ENCODE measurements around the gene PIK3R3.

The PIK3R3 gene

GRCh38 chr1:46002551-46003150 is 129.8 kb downstream of the PIK3R3 start:
- Histone ChIP-seq H3K4me1 (ENCODE audit: control insufficient read depth, insufficient read depth, low read length) (no peaks in the 10 kb centered on the region), H3K4me3 (ENCODE audit: low read length) (no peak overlapping the region), H3K27ac (ENCODE audit: low read depth, low read length) (no peak overlapping the region), H3K27me3 (ENCODE audit: control insufficient read depth, insufficient read depth, low read length) (no peaks in the 10 kb centered on the region), H3K9ac (ENCODE audit: low read length) (no peak overlapping the region), H3K36me3 (ENCODE audit: control insufficient read depth, insufficient read depth, low read length) (peaks cover 2% of the 10 kb centered on the region)

- Histone ChIP-seq H3K9ac (ENCODE audit: low read length) (no peak overlapping the region), H3K27me3 (ENCODE audit: control insufficient read depth, insufficient read depth, low read length) (no peaks in the 10 kb centered on the region), H3K27ac (ENCODE audit: low read depth, low read length) (no peak overlapping the region), H3K36me3 (ENCODE audit: control insufficient read depth, insufficient read depth, low read length) (peaks cover 2% of the 10 kb centered on the region), H3K4me3 (ENCODE audit: low read length) (no peak overlapping the region), H3K4me1 (ENCODE audit: control insufficient read depth, insufficient read depth, low read length) (no peaks in the 10 kb centered on the region)
These were observed 131.2 kb downstream of the PIK3R3 start for GRCh38 chr1:46001081-46001785.

DNA sequence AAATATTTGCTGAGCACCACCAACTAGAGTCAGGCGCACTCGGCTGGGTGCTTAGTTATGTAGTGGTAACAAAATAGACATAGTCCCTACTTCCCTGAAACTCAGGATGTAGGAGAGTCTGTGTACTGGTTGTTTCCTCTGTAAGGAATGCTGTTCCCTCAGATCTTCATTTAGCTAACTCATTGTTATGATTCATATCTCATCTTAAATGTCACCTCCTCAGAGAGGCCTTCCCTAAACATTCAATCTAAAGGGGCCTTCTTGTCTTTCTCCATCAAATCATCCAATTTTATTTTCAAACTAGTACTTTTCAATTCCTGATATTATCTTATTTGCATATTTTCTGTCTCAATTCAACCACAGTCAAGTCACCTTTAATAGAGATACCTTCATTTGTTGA is 132.9 kb downstream of the PIK3R3 start:
- Histone ChIP-seq H3K4me1 (ENCODE audit: control insufficient read depth, insufficient read depth, low read length) (no peaks in the 10 kb centered on the region), H3K27me3 (ENCODE audit: control insufficient read depth, insufficient read depth, low read length) (no peaks in the 10 kb centered on the region), H3K4me3 (ENCODE audit: low read length) (no peak overlapping the region), H3K9ac (ENCODE audit: low read length) (no peak overlapping the region), H3K27ac (ENCODE audit: low read depth, low read length) (no peak overlapping the region), H3K36me3 (ENCODE audit: control insufficient read depth, insufficient read depth, low read length) (peaks cover 2% of the 10 kb centered on the region)

GRCh38 chr1:45998020-45998617 is 134.3 kb downstream of the PIK3R3 start:
- no peak overlapping the region for H3K9ac ChIP-seq (ENCODE audit: low read length)
- no peaks in the 10 kb centered on the region for H3K4me1 ChIP-seq (ENCODE audit: control insufficient read depth, insufficient read depth, low read length)
- no peak overlapping the region for H3K27ac ChIP-seq (ENCODE audit: low read depth, low read length)
- peaks cover 2% of the 10 kb centered on the region for H3K36me3 ChIP-seq (ENCODE audit: control insufficient read depth, insufficient read depth, low read length)
- no peak overlapping the region for H3K4me3 ChIP-seq (ENCODE audit: low read length)
- no peaks in the 10 kb centered on the region for H3K27me3 ChIP-seq (ENCODE audit: control insufficient read depth, insufficient read depth, low read length)

GRCh38 chr1:45995298-45995697 is 137.1 kb downstream of the PIK3R3 start:
- no peak overlapping the region for H3K9ac ChIP-seq (ENCODE audit: low read length)
- H3K27me3 ChIP-seq (ENCODE audit: control insufficient read depth, insufficient read depth, low read length) = no peaks in the 10 kb centered on the region
- no peaks in the 10 kb centered on the region for H3K4me1 ChIP-seq (ENCODE audit: control insufficient read depth, insufficient read depth, low read length)
- no peak overlapping the region for H3K27ac ChIP-seq (ENCODE audit: low read depth, low read length)
- peaks cover 2% of the 10 kb centered on the region for H3K36me3 ChIP-seq (ENCODE audit: control insufficient read depth, insufficient read depth, low read length)
- no peak overlapping the region for H3K4me3 ChIP-seq (ENCODE audit: low read length)

DNA sequence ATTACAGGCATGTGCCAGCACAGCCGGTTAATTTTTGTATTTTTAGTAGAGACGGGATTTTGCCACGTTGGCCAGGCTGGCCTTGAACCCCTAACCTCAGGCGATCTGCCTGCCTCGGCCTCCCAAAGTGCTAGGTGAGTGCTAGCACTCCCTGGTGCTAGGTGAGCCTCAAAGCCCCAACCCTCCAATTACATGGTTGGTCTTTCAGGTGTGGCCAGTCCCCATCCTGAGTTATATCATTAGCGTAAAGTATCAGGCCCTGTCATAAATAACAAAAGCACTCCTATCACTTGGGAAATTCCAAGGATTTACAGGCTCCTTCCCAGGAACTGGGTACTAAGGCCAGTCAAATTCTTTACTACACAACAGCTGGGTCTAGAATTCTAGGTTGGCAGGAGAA is 138.0 kb downstream of the PIK3R3 start:
- no peak overlapping the region for H3K9ac ChIP-seq (ENCODE audit: low read length)
- H3K27me3 ChIP-seq (ENCODE audit: control insufficient read depth, insufficient read depth, low read length) = no peaks in the 10 kb centered on the region
- H3K4me1 ChIP-seq (ENCODE audit: control insufficient read depth, insufficient read depth, low read length) = no peaks in the 10 kb centered on the region
- no peak overlapping the region for H3K27ac ChIP-seq (ENCODE audit: low read depth, low read length)
- no peak overlapping the region for H3K4me3 ChIP-seq (ENCODE audit: low read length)
- H3K36me3 ChIP-seq (ENCODE audit: control insufficient read depth, insufficient read depth, low read length) = no peaks in the 10 kb centered on the region

All from rectal smooth muscle tissue (tissue), 1 donor.